DND-41 (cell line): ENCODE results near the gene MRM3.

ENCODE experiments used
- CTCF ChIP-seq: IDR thresholded peaks from 2 replicates; pipeline ENCODE4 v1.5.1; 2012; ENCODE audit warnings: borderline replicate concordance, low read length, moderate library complexity, mild to moderate bottlenecking; ENCODE audit not compliant: poor library complexity, severe bottlenecking; ENCODE audit errors: extremely low read depth
- EZH2 ChIP-seq: IDR thresholded peaks from 3 replicates; pipeline ENCODE4 v1.6.1; 2012; ENCODE audit warnings: borderline replicate concordance, low read depth, mild to moderate bottlenecking, moderate library complexity, low read length, inconsistent platforms; ENCODE audit not compliant: severe bottlenecking

GRCh38 chr17:804541-805435, 22.6 kb downstream of the MRM3 start:
- TF ChIP-seq CTCF (no peak), EZH2 (no peak)
